DOHH2 (cell line): ENCODE data around the gene GNG12.

Experiments used
- CTCF ChIP-seq: fragments of 200-600 bp; sonication (generic); IDR thresholded peaks from one replicate; pipeline ENCODE4 v1.5.1; 2014; ENCODE audit warnings: antibody characterized with exemption, mild to moderate bottlenecking, low read depth, low read length; ENCODE audit not compliant: poor library complexity, severe bottlenecking
- EZH2phosphoT487 ChIP-seq: fragments of 200-600 bp; sonication (generic); IDR thresholded peaks from 2 replicates; pipeline ENCODE4 v1.6.1; 2017; ENCODE audit warnings: borderline replicate concordance, mild to moderate bottlenecking, antibody characterized with exemption, low read length, moderate library complexity, mixed read lengths

DNA sequence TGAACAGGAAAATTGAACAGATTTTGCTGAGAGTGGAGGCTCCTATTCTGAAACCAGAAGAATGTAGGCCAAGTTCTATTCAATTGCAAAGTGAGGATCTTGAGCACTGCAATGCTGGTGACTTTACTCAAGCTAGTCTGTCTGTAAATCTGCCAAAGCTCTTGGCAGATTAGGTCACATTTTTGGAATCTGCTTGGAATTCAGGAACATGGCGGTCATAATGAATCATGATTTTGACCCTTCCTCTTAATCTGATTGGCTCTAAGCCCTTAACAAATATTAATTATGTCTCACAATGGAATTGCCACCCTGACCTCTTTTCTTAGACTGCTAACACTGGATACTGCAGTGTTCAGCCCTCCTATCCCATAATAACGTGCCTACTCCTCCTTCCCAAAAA lies 7.2 kb upstream of the GNG12 start:
- no peak for TF ChIP-seq CTCF
- no peak for TF ChIP-seq EZH2phosphoT487
